PC-9 (cell line): ENCODE measurements around the gene GALNT9. TPM values are rescaled to one million over a fixed set of nuclear protein-coding genes. Genes with fewer than 3 reads are reported as not detected.

ENCODE experiments used
- BruUV-seq: library from RNA; stranded (reverse); fragments of 400-500 nt; replicated peaks from 2 replicates; lab custom pipeline; 2021; lab: Mats Ljungman, UMichigan
- CTCF ChIA-PET: fragments of 300-600 bp; sonication (Branson Sonifier 250); formaldehyde crosslinking; loops from one replicate; lab custom pipeline; 2022; ENCODE audit warnings: antibody characterized with exemption; lab: Charles Lee
- POLR2A ChIA-PET: fragments of 300-600 bp; sonication (Branson Sonifier 250); formaldehyde crosslinking; loops from one replicate; lab custom pipeline; 2022; ENCODE audit warnings: antibody characterized with exemption; ENCODE audit not compliant: unreplicated experiment; lab: Charles Lee
- DNase-seq, 2 experiments: peaks; one replicate each; pipeline versions ENCODE4 v3.0.0 to v3.0.0-alpha.2; 2015 to 2022; ENCODE audit warnings: mixed read lengths in 1 of 2
- H2AFZ ChIP-seq: fragments of 200-600 bp; sonication (generic); 2 replicates; pipeline ENCODE4 v1.8.1; 2017; ENCODE audit warnings: antibody characterized with exemption
- H3F3A ChIP-seq: fragments of 200-600 bp; sonication (generic); 2 replicates; pipeline ENCODE4 v1.8.1; 2017; ENCODE audit warnings: antibody characterized with exemption, mild to moderate bottlenecking, low read depth; ENCODE audit not compliant: insufficient read depth
- H3K27ac ChIP-seq: fragments of 200-600 bp; sonication (generic); 2 replicates; pipeline ENCODE4 v1.6.1; 2016; ENCODE audit warnings: mixed run types
- H3K27me3 ChIP-seq: fragments of 200-600 bp; sonication (generic); 2 replicates; pipeline ENCODE4 v1.6.1; 2016; ENCODE audit warnings: low read depth, mixed run types; ENCODE audit not compliant: insufficient read depth
- H3K36me3 ChIP-seq: fragments of 200-600 bp; sonication (generic); 2 replicates; pipeline ENCODE4 v1.6.1; 2016; ENCODE audit warnings: low read depth, mixed run types
- H3K4me1 ChIP-seq: fragments of 200-600 bp; sonication (generic); replicated peaks from 2 replicates; pipeline ENCODE4 v1.6.1; 2016; ENCODE audit warnings: mixed run types; ENCODE audit not compliant: insufficient read depth
- H3K4me2 ChIP-seq: fragments of 200-600 bp; sonication (generic); 2 replicates; pipeline ENCODE4 v1.6.1; 2017; ENCODE audit warnings: mixed run types
- H3K4me3 ChIP-seq: fragments of 200-600 bp; sonication (generic); 2 replicates; pipeline ENCODE4 v1.6.1; 2016; ENCODE audit warnings: mixed run types
- H3K79me2 ChIP-seq: fragments of 200-600 bp; sonication (generic); 2 replicates; pipeline ENCODE4 v1.6.1; 2017; ENCODE audit warnings: low read depth, mixed run types
- H3K9me2 ChIP-seq: fragments of 200-600 bp; sonication (generic); 2 replicates; pipeline ENCODE4 v1.8.1; 2017; ENCODE audit warnings: mild to moderate bottlenecking; ENCODE audit not compliant: insufficient read depth
- H3K9me3 ChIP-seq: fragments of 200-600 bp; sonication (generic); 2 replicates; pipeline ENCODE4 v1.8.1; 2016; ENCODE audit warnings: low read depth; ENCODE audit not compliant: insufficient read depth
- H4K20me1 ChIP-seq: fragments of 200-600 bp; sonication (generic); 2 replicates; pipeline ENCODE4 v1.8.1; 2017; ENCODE audit not compliant: insufficient read depth
- CTCF ChIP-seq: fragments of 200-600 bp; sonication (generic); conservative IDR thresholded peaks from 2 replicates; pipeline ENCODE4 v1.6.1; 2017; ENCODE audit warnings: mixed run types, antibody characterized with exemption, mild to moderate bottlenecking, moderate library complexity
- EZH2 ChIP-seq: fragments of 200-600 bp; sonication (generic); IDR thresholded peaks from 2 replicates; pipeline ENCODE4 v1.8.0; 2017; ENCODE audit warnings: antibody characterized with exemption, low read depth
- intact Hi-C: fragments of 100-400 bp; cut with micrococcal nuclease; formaldehyde crosslinking; loops from one replicate; pipeline ENCODE4 v1.10.0; 2022; ENCODE audit not compliant: unreplicated experiment
- total RNA-seq: library from RNA; stranded (reverse); gene quantifications from 2 replicates; pipeline ENCODE4 v1.2.3, GENCODE V29; 2021

Gene GALNT9
- total RNA-seq, 1 experiment from 2014 or later = 11.2 TPM

GRCh38 chr12:132213359-132214160, 115.8 kb downstream of the GALNT9 start:
- TF ChIP-seq EZH2 = no peak
- no peak for TF ChIP-seq CTCF
- no peaks in the 10 kb centered on the region for H3K36me3 ChIP-seq
- H3K4me3 ChIP-seq = no peak overlapping the region
- no peaks in the 10 kb centered on the region for H3K4me1 ChIP-seq
- intact Hi-C loops = no loop called here
- H3K4me2 ChIP-seq = no peak overlapping the region
- BruUV-seq = no TSS peak
- H3K9me2 ChIP-seq = no peaks in the 10 kb centered on the region
- H3K9me3 ChIP-seq = no peaks in the 10 kb centered on the region
- H3K27me3 ChIP-seq = peaks cover 77% of the 10 kb centered on the region
- no peak for DNase-seq
- H3K79me2 ChIP-seq = no peaks in the 10 kb centered on the region
- H3F3A ChIP-seq = no peaks in the 10 kb centered on the region
- H3K27ac ChIP-seq = no peak overlapping the region
- ChIA-PET POLR2A (no interaction called here), CTCF (interaction anchor here (0.5 kb wide), 1 partner anchor 19 kb away, joined by 11 read pairs; no protein-coding TSS in a partner anchor)
- H2AFZ ChIP-seq = no peak overlapping the region
- H4K20me1 ChIP-seq = no peaks in the 10 kb centered on the region; the same call in 1 of the 2 replicates

- Histone ChIP-seq H3K4me1 (no peaks in the 10 kb centered on the region), H3K36me3 (no peaks in the 10 kb centered on the region), H2AFZ (no peak overlapping the region), H3K4me3 (no peak overlapping the region), H3K9me2 (no peaks in the 10 kb centered on the region), H3K9me3 (no peaks in the 10 kb centered on the region), H4K20me1 (no peaks in the 10 kb centered on the region; the same call in 1 of the 2 replicates), H3K79me2 (no peaks in the 10 kb centered on the region), H3F3A (no peaks in the 10 kb centered on the region), H3K27me3 (peaks cover 85% of the 10 kb centered on the region), H3K4me2 (no peak overlapping the region), H3K27ac (no peak overlapping the region)
- intact Hi-C loops = no loop called here
- no peak for TF ChIP-seq CTCF
- no peak for TF ChIP-seq EZH2
- BruUV-seq = no TSS peak
- DNase-seq = no peak
- ChIA-PET POLR2A (no interaction called here), CTCF (no interaction called here)
These were observed 117.6 kb downstream of the GALNT9 start for GRCh38 chr12:132211816-132212215.

GRCh38 chr12:132211326-132211725, 118.1 kb downstream of the GALNT9 start:
- DNase-seq = no peak
- Histone ChIP-seq H3F3A (no peaks in the 10 kb centered on the region), H3K4me2 (no peak overlapping the region), H3K79me2 (no peaks in the 10 kb centered on the region), H3K4me1 (no peaks in the 10 kb centered on the region), H3K9me2 (no peaks in the 10 kb centered on the region), H3K9me3 (no peaks in the 10 kb centered on the region), H3K27me3 (peaks cover 86% of the 10 kb centered on the region), H2AFZ (no peak overlapping the region), H3K4me3 (no peak overlapping the region), H3K27ac (no peak overlapping the region), H3K36me3 (no peaks in the 10 kb centered on the region), H4K20me1 (no peaks in the 10 kb centered on the region; the same call in 1 of the 2 replicates)
- no TSS peak for BruUV-seq
- intact Hi-C loops = no loop called here
- CTCF ChIA-PET = no interaction called here
- POLR2A ChIA-PET = no interaction called here
- no peak for TF ChIP-seq EZH2
- no peak for TF ChIP-seq CTCF
